Stimulated activated effector memory CD8-positive, alpha-beta T cell treated with anti-CD3 and anti-CD28 coated beads, Interleukin-12 subunit alpha, Interleukin-12 subunit beta, amount 100 ng/mL, for 72 hours (primary cell): Measurements from ENCODE around the gene HELZ.
"Not testable (repeated sequence)": the region's sequence is repeated elsewhere in the genome, so short reads cannot be mapped to it uniquely, and the experiment has no call there.

Experiments
- ATAC-seq: fragments of 150-1000 bp; cut with Tn5 transposase; 2 replicates; pipeline ENCODE4 v1.10.0; 2021
- DNase-seq, 2 donors: peaks; one replicate each; pipeline ENCODE4 v3.0.0; 2021 to 2022; ENCODE audit warnings: low spot score in 2 of 2
- H3K27ac Mint-ChIP-seq: one replicate; pipeline ENCODE4 v1.8.0; 2022; ENCODE audit warnings: mild to moderate bottlenecking, mixed read lengths
- H3K36me3 Mint-ChIP-seq: one replicate; pipeline ENCODE4 v1.8.0; 2022; ENCODE audit warnings: mild to moderate bottlenecking, mixed read lengths
- H3K4me1 Mint-ChIP-seq: one replicate; pipeline ENCODE4 v1.8.0; 2022; ENCODE audit warnings: mixed read lengths
- H3K4me3 Mint-ChIP-seq: one replicate; pipeline ENCODE4 v1.8.0; 2022; ENCODE audit warnings: mild to moderate bottlenecking, mixed read lengths
- H3K9me3 Mint-ChIP-seq: one replicate; pipeline ENCODE4 v1.8.0; 2022; ENCODE audit warnings: mixed read lengths

The HELZ gene

GRCh38 chr17:67050066-67050465, 194.9 kb downstream of the HELZ start:
- H3K9me3 Mint-ChIP-seq: peaks cover 9% of the 10 kb centered on the region
- H3K27ac Mint-ChIP-seq: no peak overlapping the region
- H3K36me3 Mint-ChIP-seq: no peaks in the 10 kb centered on the region
- no peak for DNase-seq
- ATAC-seq: no peak
- no peaks in the 10 kb centered on the region for H3K4me1 Mint-ChIP-seq
- no peak overlapping the region for H3K4me3 Mint-ChIP-seq

GRCh38 chr17:67049025-67049739, 195.8 kb downstream of the HELZ start:
- H3K4me1 Mint-ChIP-seq: no peaks in the 10 kb centered on the region
- peaks cover 9% of the 10 kb centered on the region for H3K9me3 Mint-ChIP-seq
- no peaks in the 10 kb centered on the region for H3K36me3 Mint-ChIP-seq
- no peak overlapping the region for H3K4me3 Mint-ChIP-seq
- DNase-seq: no peak
- no peak for ATAC-seq
- H3K27ac Mint-ChIP-seq: no peak overlapping the region

GRCh38 chr17:67047382-67047781, 197.6 kb downstream of the HELZ start:
- no peaks in the 10 kb centered on the region for H3K36me3 Mint-ChIP-seq
- no peaks in the 10 kb centered on the region for H3K4me1 Mint-ChIP-seq
- H3K9me3 Mint-ChIP-seq: peaks cover 9% of the 10 kb centered on the region
- no peak for DNase-seq
- no peak overlapping the region for H3K27ac Mint-ChIP-seq
- no peak overlapping the region for H3K4me3 Mint-ChIP-seq
- ATAC-seq: no peak

- Mint-ChIP-seq H3K9me3 (peaks cover 9% of the 10 kb centered on the region), H3K27ac (no peak overlapping the region), H3K4me3 (no peak overlapping the region), H3K36me3 (no peaks in the 10 kb centered on the region), H3K4me1 (no peaks in the 10 kb centered on the region)
- ATAC-seq (no peak), DNase-seq (no peak)
Measured at GRCh38 chr17:67046398-67046797, 198.6 kb downstream of the HELZ start.

GRCh38 chr17:67044940-67045339, 200.1 kb downstream of the HELZ start:
- Mint-ChIP-seq H3K4me1 (no peaks in the 10 kb centered on the region), H3K27ac (no peak overlapping the region), H3K9me3 (peaks cover 9% of the 10 kb centered on the region), H3K36me3 (no peaks in the 10 kb centered on the region), H3K4me3 (no peak overlapping the region)
- no peak for DNase-seq
- ATAC-seq: no peak

GRCh38 chr17:67044016-67044772, 200.8 kb downstream of the HELZ start, which contains the start of gene CACNG1:
Gene CACNG1 (plus strand): TSS chr17:67044554. CDS start chr17:67044661, 107 bp downstream.
- H3K36me3 Mint-ChIP-seq: no peaks in the 10 kb centered on the region
- no peak within 1 kb of the TSS for H3K4me3 Mint-ChIP-seq
- H3K4me1 Mint-ChIP-seq: no peaks in the 10 kb centered on the region
- peaks cover 9% of the 10 kb centered on the region for H3K9me3 Mint-ChIP-seq
- ATAC-seq (no peak), DNase-seq (no peak)
- no peak within 1 kb of the TSS for H3K27ac Mint-ChIP-seq

- peaks cover 1% of the 10 kb centered on the region for H3K9me3 Mint-ChIP-seq
- ATAC-seq (no peak), DNase-seq (no peak)
- no peaks in the 10 kb centered on the region for H3K4me1 Mint-ChIP-seq
- H3K36me3 Mint-ChIP-seq: no peaks in the 10 kb centered on the region
- no peak overlapping the region for H3K4me3 Mint-ChIP-seq
- no peak overlapping the region for H3K27ac Mint-ChIP-seq
Measured at GRCh38 chr17:67043283-67043682, 201.7 kb downstream of the HELZ start.

GRCh38 chr17:67041941-67042899, 202.8 kb downstream of the HELZ start:
- H3K9me3 Mint-ChIP-seq: no peaks in the 10 kb centered on the region
- H3K4me3 Mint-ChIP-seq: no peak overlapping the region
- no peaks in the 10 kb centered on the region for H3K4me1 Mint-ChIP-seq
- no peak for ATAC-seq
- no peak overlapping the region for H3K27ac Mint-ChIP-seq
- no peak for DNase-seq
- no peaks in the 10 kb centered on the region for H3K36me3 Mint-ChIP-seq

- Mint-ChIP-seq H3K9me3 (no peaks in the 10 kb centered on the region), H3K4me1 (no peaks in the 10 kb centered on the region), H3K36me3 (no peaks in the 10 kb centered on the region), H3K27ac (no peak overlapping the region), H3K4me3 (no peak overlapping the region)
- no peak for DNase-seq
- ATAC-seq: no peak
Measured at GRCh38 chr17:67041531-67041930, 203.5 kb downstream of the HELZ start.

GRCh38 chr17:67041119-67041518, 203.9 kb downstream of the HELZ start:
- not testable (repeated sequence) for H3K27ac Mint-ChIP-seq, H3K4me1 Mint-ChIP-seq, H3K36me3 Mint-ChIP-seq, DNase-seq, ATAC-seq, H3K9me3 Mint-ChIP-seq, H3K4me3 Mint-ChIP-seq

GRCh38 chr17:67040652-67041051, 204.3 kb downstream of the HELZ start:
- ATAC-seq: no peak
- H3K4me1 Mint-ChIP-seq: peaks cover 2% of the 10 kb centered on the region
- H3K9me3 Mint-ChIP-seq: no peaks in the 10 kb centered on the region

GRCh38 chr17:67038861-67039365, 206.1 kb downstream of the HELZ start:
- H3K27ac Mint-ChIP-seq: no peak overlapping the region
- no peaks in the 10 kb centered on the region for H3K36me3 Mint-ChIP-seq
- ATAC-seq: no peak
- peaks cover 6% of the 10 kb centered on the region for H3K4me1 Mint-ChIP-seq
- no peak for DNase-seq
- no peaks in the 10 kb centered on the region for H3K9me3 Mint-ChIP-seq
- no peak overlapping the region for H3K4me3 Mint-ChIP-seq

More at GRCh38 chr17:67040652-67041051, 204.3 kb downstream of the HELZ start:
- Mint-ChIP-seq H3K4me3 (no peak overlapping the region), H3K36me3 (no peaks in the 10 kb centered on the region), H3K27ac (no peak overlapping the region)
- no peak for DNase-seq

- Mint-ChIP-seq H3K4me3 (peak overlapping the region; percentile 2), H3K36me3 (no peaks in the 10 kb centered on the region), H3K27ac (no peak overlapping the region), H3K4me1 (peaks cover 6% of the 10 kb centered on the region), H3K9me3 (no peaks in the 10 kb centered on the region)
- ATAC-seq: peak; percentile 70
- peak in 1 of 2 donors; percentile 52 for DNase-seq
Measured at GRCh38 chr17:67035131-67036083, 209.6 kb downstream of the HELZ start.

GRCh38 chr17:67033613-67034012, 211.4 kb downstream of the HELZ start:
- no peak overlapping the region for H3K27ac Mint-ChIP-seq
- H3K36me3 Mint-ChIP-seq: no peaks in the 10 kb centered on the region
- H3K4me1 Mint-ChIP-seq: peaks cover 6% of the 10 kb centered on the region
- no peaks in the 10 kb centered on the region for H3K9me3 Mint-ChIP-seq
- DNase-seq (no peak), ATAC-seq (no peak)
- no peak overlapping the region for H3K4me3 Mint-ChIP-seq
